PC-9 (cell line): ENCODE measurements around the gene ZNF660.

Experiments
- EZH2 ChIP-seq: fragments of 200-600 bp; sonication (generic); IDR thresholded peaks from 2 replicates; pipeline ENCODE4 v1.8.0; 2017; ENCODE audit warnings: antibody characterized with exemption, low read depth
- TF ChIP-seq, protein P1 (sequence below): fragments of 200-600 bp; sonication (generic); conservative IDR thresholded peaks from 2 replicates; pipeline ENCODE4 v1.6.1; 2017; ENCODE audit warnings: mixed run types, antibody characterized with exemption, mild to moderate bottlenecking, moderate library complexity

DNA sequence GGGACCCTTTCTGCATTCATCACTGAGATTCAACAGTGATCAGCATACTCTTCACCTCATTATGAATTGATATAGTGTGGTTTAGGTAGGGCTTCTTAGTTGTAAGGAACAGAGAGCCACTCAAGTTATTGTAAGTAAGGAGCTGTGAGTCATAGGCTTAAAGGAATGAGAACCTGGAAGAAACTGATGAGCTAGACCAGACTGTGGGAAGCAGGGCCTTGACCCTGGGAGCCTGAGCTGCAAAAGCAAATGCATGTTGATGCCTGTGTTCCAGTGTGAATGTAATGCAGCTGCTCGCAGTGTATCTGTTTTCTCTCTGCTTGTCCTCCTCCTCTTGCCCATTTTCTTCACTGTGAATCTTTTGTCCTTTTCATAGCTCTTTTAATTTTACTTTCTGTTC, 16.2 kb upstream of the ZNF660 start:
- TF ChIP-seq, protein P1, sequence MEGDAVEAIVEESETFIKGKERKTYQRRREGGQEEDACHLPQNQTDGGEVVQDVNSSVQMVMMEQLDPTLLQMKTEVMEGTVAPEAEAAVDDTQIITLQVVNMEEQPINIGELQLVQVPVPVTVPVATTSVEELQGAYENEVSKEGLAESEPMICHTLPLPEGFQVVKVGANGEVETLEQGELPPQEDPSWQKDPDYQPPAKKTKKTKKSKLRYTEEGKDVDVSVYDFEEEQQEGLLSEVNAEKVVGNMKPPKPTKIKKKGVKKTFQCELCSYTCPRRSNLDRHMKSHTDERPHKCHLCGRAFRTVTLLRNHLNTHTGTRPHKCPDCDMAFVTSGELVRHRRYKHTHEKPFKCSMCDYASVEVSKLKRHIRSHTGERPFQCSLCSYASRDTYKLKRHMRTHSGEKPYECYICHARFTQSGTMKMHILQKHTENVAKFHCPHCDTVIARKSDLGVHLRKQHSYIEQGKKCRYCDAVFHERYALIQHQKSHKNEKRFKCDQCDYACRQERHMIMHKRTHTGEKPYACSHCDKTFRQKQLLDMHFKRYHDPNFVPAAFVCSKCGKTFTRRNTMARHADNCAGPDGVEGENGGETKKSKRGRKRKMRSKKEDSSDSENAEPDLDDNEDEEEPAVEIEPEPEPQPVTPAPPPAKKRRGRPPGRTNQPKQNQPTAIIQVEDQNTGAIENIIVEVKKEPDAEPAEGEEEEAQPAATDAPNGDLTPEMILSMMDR = no peak
- no peak for TF ChIP-seq EZH2
